Transverse colon (tissue), 4 donors: Measurements from ENCODE around the gene NAALADL2.

ENCODE experiments used
- POLR2AphosphoS5 ChIP-seq, 3 donors: sonication (generic); formaldehyde crosslinking; IDR thresholded peaks; one replicate each; pipeline ENCODE4 v1.6.1; 2016; ENCODE audit warnings: antibody characterized with exemption in 3 of 3
- TF ChIP-seq, protein P1 (sequence below), 5 experiments: fragments of 200-600 bp in 3 of 5; fragments of 450-650 bp in 2 of 5; sonication (generic) in 3 of 5; IDR thresholded peaks; 1 replicate in 2 of 5; 2 replicates in 3 of 5; pipeline ENCODE4 v1.5.1; 2016 to 2017; ENCODE audit warnings: antibody characterized with exemption in 5 of 5, inconsistent platforms in 3 of 5, mild to moderate bottlenecking in 2 of 5, moderate library complexity in 1 of 5

- TF ChIP-seq, protein P1, sequence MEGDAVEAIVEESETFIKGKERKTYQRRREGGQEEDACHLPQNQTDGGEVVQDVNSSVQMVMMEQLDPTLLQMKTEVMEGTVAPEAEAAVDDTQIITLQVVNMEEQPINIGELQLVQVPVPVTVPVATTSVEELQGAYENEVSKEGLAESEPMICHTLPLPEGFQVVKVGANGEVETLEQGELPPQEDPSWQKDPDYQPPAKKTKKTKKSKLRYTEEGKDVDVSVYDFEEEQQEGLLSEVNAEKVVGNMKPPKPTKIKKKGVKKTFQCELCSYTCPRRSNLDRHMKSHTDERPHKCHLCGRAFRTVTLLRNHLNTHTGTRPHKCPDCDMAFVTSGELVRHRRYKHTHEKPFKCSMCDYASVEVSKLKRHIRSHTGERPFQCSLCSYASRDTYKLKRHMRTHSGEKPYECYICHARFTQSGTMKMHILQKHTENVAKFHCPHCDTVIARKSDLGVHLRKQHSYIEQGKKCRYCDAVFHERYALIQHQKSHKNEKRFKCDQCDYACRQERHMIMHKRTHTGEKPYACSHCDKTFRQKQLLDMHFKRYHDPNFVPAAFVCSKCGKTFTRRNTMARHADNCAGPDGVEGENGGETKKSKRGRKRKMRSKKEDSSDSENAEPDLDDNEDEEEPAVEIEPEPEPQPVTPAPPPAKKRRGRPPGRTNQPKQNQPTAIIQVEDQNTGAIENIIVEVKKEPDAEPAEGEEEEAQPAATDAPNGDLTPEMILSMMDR (IDR thresholded peaks at IDR 0.05) = no peak
- TF ChIP-seq POLR2AphosphoS5 (IDR thresholded peaks at IDR 0.05) = no peak
These were observed 998.6 kb downstream of the NAALADL2 start for GRCh38 chr3:175857666-175858270.
